Kidney epithelial cell (primary cell): ENCODE measurements around the gene SLC25A5. TPM values are rescaled to one million over a fixed set of nuclear protein-coding genes. Genes with fewer than 3 reads are reported as not detected.
"Not testable (repeated sequence)": the region's sequence is repeated elsewhere in the genome, so short reads cannot be mapped to it uniquely, and the experiment has no call there.

Source experiments
- DNase-seq: peaks from one replicate; pipeline ENCODE4 v3.0.0-alpha.2; 2010; ENCODE audit warnings: low read depth
- H3K27me3 ChIP-seq: 2 replicates; pipeline ENCODE4 v1.6.0; 2011; ENCODE audit warnings: low read length; ENCODE audit not compliant: control insufficient read depth, insufficient read depth
- H3K36me3 ChIP-seq: 2 replicates; pipeline ENCODE4 v1.5.1; 2011; ENCODE audit warnings: low read length; ENCODE audit not compliant: control insufficient read depth, insufficient read depth
- H3K4me3 ChIP-seq: 2 replicates; pipeline ENCODE4 v1.5.1; 2011; ENCODE audit warnings: low read depth, mild to moderate bottlenecking, control low read depth, low read length
- CTCF ChIP-seq: IDR thresholded peaks from 2 replicates; pipeline ENCODE4 v1.5.1; 2011; ENCODE audit warnings: mild to moderate bottlenecking, moderate library complexity, low read length, control low read depth, inconsistent platforms; ENCODE audit not compliant: insufficient read depth, poor library complexity, severe bottlenecking
- total RNA-seq: library from RNA; depleted of rRNA; stranded (reverse); fragments of >200 nt; gene quantifications from 2 replicates; pipeline ENCODE4 v1.2.3, GENCODE V29; 2015

SLC25A5 gene
- total RNA-seq, 1 donor from 2014 or later: 274 TPM

GRCh38 chrX:119488749-119489148 is 20.5 kb downstream of the SLC25A5 start:
- Histone ChIP-seq H3K4me3 (no peak overlapping the region), H3K36me3 (no peaks in the 10 kb centered on the region), H3K27me3 (no peaks in the 10 kb centered on the region)
- no peak for DNase-seq
- peak; percentile 53 for TF ChIP-seq CTCF

GRCh38 chrX:119489212-119490074 is 21.2 kb downstream of the SLC25A5 start:
- H3K4me3 ChIP-seq: no peak overlapping the region
- TF ChIP-seq CTCF: no peak
- no peaks in the 10 kb centered on the region for H3K36me3 ChIP-seq
- DNase-seq: no peak
- no peaks in the 10 kb centered on the region for H3K27me3 ChIP-seq

- no peak for DNase-seq
- H3K36me3 ChIP-seq: no peaks in the 10 kb centered on the region
- no peak overlapping the region for H3K4me3 ChIP-seq
- TF ChIP-seq CTCF: no peak
- H3K27me3 ChIP-seq: no peaks in the 10 kb centered on the region
These were observed 24.2 kb downstream of the SLC25A5 start for GRCh38 chrX:119492463-119492862.

GRCh38 chrX:119493851-119494495 is 25.7 kb downstream of the SLC25A5 start:
- not testable (repeated sequence) for DNase-seq, H3K4me3 ChIP-seq, H3K36me3 ChIP-seq, H3K27me3 ChIP-seq

- Histone ChIP-seq H3K27me3 (no peaks in the 10 kb centered on the region), H3K36me3 (no peaks in the 10 kb centered on the region), H3K4me3 (no peak overlapping the region)
- no peak for TF ChIP-seq CTCF
- no peak for DNase-seq
These were observed 27.8 kb downstream of the SLC25A5 start for GRCh38 chrX:119495734-119496726.

- Histone ChIP-seq H3K4me3 (no peak overlapping the region), H3K36me3 (no peaks in the 10 kb centered on the region), H3K27me3 (no peaks in the 10 kb centered on the region)
- no peak for DNase-seq
- TF ChIP-seq CTCF: no peak
These were observed 28.9 kb downstream of the SLC25A5 start for GRCh38 chrX:119497185-119497584.
